Measurements from ENCODE around the gene TMEM26.
"Not testable (repeated sequence)": the region's sequence is repeated elsewhere in the genome, so short reads cannot be mapped to it uniquely, and the experiment has no call there.

Gene TMEM26

DNA sequence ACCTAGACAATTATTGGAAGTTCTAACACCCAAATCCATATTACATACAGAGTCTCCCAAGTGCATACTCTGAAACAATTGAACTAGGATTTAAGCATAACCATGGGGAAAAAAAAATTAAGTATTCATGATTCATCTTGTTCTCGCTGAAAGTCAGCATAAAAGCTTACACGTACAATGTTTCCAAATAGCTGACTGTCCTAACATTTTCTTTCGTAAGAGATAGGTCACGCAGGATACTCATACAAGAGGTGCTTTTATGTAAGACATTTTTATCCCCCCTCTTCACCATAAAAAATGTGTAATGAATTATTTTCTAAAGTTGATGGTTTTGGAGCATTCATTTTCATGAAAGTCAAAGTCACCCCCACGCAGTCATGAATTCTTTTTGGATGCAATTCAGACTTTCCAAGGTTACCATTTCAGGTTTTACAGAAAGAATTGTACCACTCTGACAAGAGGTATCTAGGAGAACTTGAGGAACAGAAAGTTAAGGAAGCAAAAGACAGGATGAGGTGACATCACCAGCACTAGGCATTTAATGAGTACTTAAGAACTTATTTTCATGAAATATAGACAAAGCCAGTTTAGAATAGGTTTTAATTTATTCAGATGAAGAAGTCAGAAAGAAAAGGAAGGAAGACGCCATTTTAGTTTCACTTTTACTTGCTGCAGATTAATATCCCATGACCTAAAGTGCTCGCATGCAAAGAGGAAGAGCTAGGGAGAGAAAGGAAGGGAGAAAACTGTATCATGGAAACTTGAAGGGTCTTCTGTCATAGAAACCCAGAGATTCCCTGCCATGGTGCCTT is 55.8 kb downstream of the TMEM26 start:
- H3K9me3 ChIP-seq (ENCODE audit: control insufficient read depth, low read length): no peaks in the 10 kb centered on the region
- H3K4me1 ChIP-seq (ENCODE audit: control insufficient read depth, insufficient read depth, low read length): peaks cover 14% of the 10 kb centered on the region
- H3K9ac ChIP-seq (ENCODE audit: low read length): peak overlapping the region; percentile 50
- H3K27me3 ChIP-seq (replicated peaks; ENCODE audit: control insufficient read depth, insufficient read depth, low read length): no peaks in the 10 kb centered on the region
- DNase-seq (ENCODE audit: low read depth): peak; percentile 33
- H3K36me3 ChIP-seq (ENCODE audit: control insufficient read depth, insufficient read depth, low read length, severe bottlenecking): no peaks in the 10 kb centered on the region
- H3K4me3 ChIP-seq (ENCODE audit: low read length): peak overlapping the region; percentile 75

- no peaks in the 10 kb centered on the region for H3K36me3 ChIP-seq (ENCODE audit: control insufficient read depth, insufficient read depth, low read length, severe bottlenecking)
- no peak overlapping the region for H3K9ac ChIP-seq (ENCODE audit: low read length)
- no peaks in the 10 kb centered on the region for H3K4me1 ChIP-seq (ENCODE audit: control insufficient read depth, insufficient read depth, low read length)
- no peak for DNase-seq (ENCODE audit: low read depth)
- no peaks in the 10 kb centered on the region for H3K27me3 ChIP-seq (replicated peaks; ENCODE audit: control insufficient read depth, insufficient read depth, low read length)
- H3K9me3 ChIP-seq (ENCODE audit: control insufficient read depth, low read length): no peaks in the 10 kb centered on the region
- H3K4me3 ChIP-seq (ENCODE audit: low read length): no peak overlapping the region
Measured at GRCh38 chr10:61391281-61391680, 61.9 kb downstream of the TMEM26 start.

- DNase-seq (ENCODE audit: low read depth): no peak
- no peak overlapping the region for H3K4me3 ChIP-seq (ENCODE audit: low read length)
- H3K4me1 ChIP-seq (ENCODE audit: control insufficient read depth, insufficient read depth, low read length): no peaks in the 10 kb centered on the region
- H3K36me3 ChIP-seq (ENCODE audit: control insufficient read depth, insufficient read depth, low read length, severe bottlenecking): no peaks in the 10 kb centered on the region
- H3K9me3 ChIP-seq (ENCODE audit: control insufficient read depth, low read length): no peaks in the 10 kb centered on the region
- no peaks in the 10 kb centered on the region for H3K27me3 ChIP-seq (replicated peaks; ENCODE audit: control insufficient read depth, insufficient read depth, low read length)
- no peak overlapping the region for H3K9ac ChIP-seq (ENCODE audit: low read length)
Measured at GRCh38 chr10:61390851-61391250, 62.3 kb downstream of the TMEM26 start.

DNA sequence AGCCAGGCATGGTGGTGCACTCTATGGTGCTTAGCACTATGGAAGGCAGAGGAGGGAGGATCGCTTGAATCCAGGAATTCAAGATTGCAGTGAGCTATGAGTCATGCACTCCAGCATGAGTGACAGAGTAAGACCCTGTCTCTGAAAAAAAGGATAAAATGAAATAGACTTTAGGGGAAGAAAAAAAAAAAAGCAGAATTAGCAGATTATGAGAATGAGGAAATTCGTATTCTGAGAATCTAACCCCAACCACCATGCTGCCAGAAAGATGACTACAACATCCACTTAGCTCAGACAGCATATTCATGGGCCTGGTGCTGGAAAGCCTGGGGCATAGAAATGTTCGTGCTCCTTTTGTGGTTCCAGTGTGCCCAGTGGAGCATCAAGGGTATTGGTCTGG is 63.3 kb downstream of the TMEM26 start:
- Histone ChIP-seq H3K36me3 (ENCODE audit: control insufficient read depth, insufficient read depth, low read length, severe bottlenecking) (no peaks in the 10 kb centered on the region), H3K4me1 (ENCODE audit: control insufficient read depth, insufficient read depth, low read length) (no peaks in the 10 kb centered on the region), H3K9ac (ENCODE audit: low read length) (no peak overlapping the region), H3K4me3 (ENCODE audit: low read length) (no peak overlapping the region), H3K9me3 (ENCODE audit: control insufficient read depth, low read length) (no peaks in the 10 kb centered on the region), H3K27me3 (replicated peaks; ENCODE audit: control insufficient read depth, insufficient read depth, low read length) (no peaks in the 10 kb centered on the region)
- no peak for DNase-seq (ENCODE audit: low read depth)

DNA sequence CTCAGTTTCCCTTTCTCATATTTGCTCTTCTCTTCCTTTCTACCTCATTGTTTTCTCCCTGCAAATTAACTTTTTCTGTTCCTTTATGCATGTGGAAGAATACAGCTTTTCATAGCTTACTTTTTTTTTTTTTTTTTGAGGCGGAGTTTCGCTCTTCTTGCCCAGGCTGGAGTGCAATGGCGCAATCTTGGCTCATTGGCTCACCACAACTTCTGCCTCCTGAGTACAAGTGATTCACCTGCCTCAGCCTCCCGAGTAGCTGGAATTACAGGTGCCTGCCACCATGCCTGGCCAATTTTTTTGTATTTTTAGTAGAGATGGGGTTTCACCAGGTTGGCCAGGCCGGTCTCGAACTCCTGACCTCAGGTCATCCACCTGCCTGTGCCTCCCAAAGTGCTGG is 64.2 kb downstream of the TMEM26 start:
- H3K36me3 ChIP-seq (ENCODE audit: control insufficient read depth, insufficient read depth, low read length, severe bottlenecking); H3K27me3 ChIP-seq (replicated peaks; ENCODE audit: control insufficient read depth, insufficient read depth, low read length); DNase-seq (ENCODE audit: low read depth); H3K9ac ChIP-seq (ENCODE audit: low read length); H3K4me3 ChIP-seq (ENCODE audit: low read length); H3K4me1 ChIP-seq (ENCODE audit: control insufficient read depth, insufficient read depth, low read length); H3K9me3 ChIP-seq (ENCODE audit: control insufficient read depth, low read length): not testable (repeated sequence)

- Histone ChIP-seq H3K9ac (ENCODE audit: low read length) (no peak overlapping the region), H3K27me3 (replicated peaks; ENCODE audit: control insufficient read depth, insufficient read depth, low read length) (no peaks in the 10 kb centered on the region), H3K4me1 (ENCODE audit: control insufficient read depth, insufficient read depth, low read length) (no peaks in the 10 kb centered on the region), H3K9me3 (ENCODE audit: control insufficient read depth, low read length) (no peaks in the 10 kb centered on the region), H3K36me3 (ENCODE audit: control insufficient read depth, insufficient read depth, low read length, severe bottlenecking) (no peaks in the 10 kb centered on the region), H3K4me3 (ENCODE audit: low read length) (no peak overlapping the region)
- DNase-seq (ENCODE audit: low read depth): no peak
Measured at GRCh38 chr10:61385231-61386001, 67.8 kb downstream of the TMEM26 start.

- DNase-seq (ENCODE audit: low read depth); H3K27me3 ChIP-seq (replicated peaks; ENCODE audit: control insufficient read depth, insufficient read depth, low read length); H3K4me1 ChIP-seq (ENCODE audit: control insufficient read depth, insufficient read depth, low read length); H3K36me3 ChIP-seq (ENCODE audit: control insufficient read depth, insufficient read depth, low read length, severe bottlenecking); H3K9me3 ChIP-seq (ENCODE audit: control insufficient read depth, low read length); H3K9ac ChIP-seq (ENCODE audit: low read length); H3K4me3 ChIP-seq (ENCODE audit: low read length): not testable (repeated sequence)
Measured at GRCh38 chr10:61381153-61381552, 72.0 kb downstream of the TMEM26 start.

GRCh38 chr10:61378865-61379264 is 74.3 kb downstream of the TMEM26 start:
- DNase-seq (ENCODE audit: low read depth): no peak
- Histone ChIP-seq H3K36me3 (ENCODE audit: control insufficient read depth, insufficient read depth, low read length, severe bottlenecking) (no peaks in the 10 kb centered on the region), H3K9me3 (ENCODE audit: control insufficient read depth, low read length) (peaks cover 16% of the 10 kb centered on the region), H3K4me3 (ENCODE audit: low read length) (no peak overlapping the region), H3K9ac (ENCODE audit: low read length) (no peak overlapping the region), H3K4me1 (ENCODE audit: control insufficient read depth, insufficient read depth, low read length) (no peaks in the 10 kb centered on the region), H3K27me3 (replicated peaks; ENCODE audit: control insufficient read depth, insufficient read depth, low read length) (no peaks in the 10 kb centered on the region)

DNA sequence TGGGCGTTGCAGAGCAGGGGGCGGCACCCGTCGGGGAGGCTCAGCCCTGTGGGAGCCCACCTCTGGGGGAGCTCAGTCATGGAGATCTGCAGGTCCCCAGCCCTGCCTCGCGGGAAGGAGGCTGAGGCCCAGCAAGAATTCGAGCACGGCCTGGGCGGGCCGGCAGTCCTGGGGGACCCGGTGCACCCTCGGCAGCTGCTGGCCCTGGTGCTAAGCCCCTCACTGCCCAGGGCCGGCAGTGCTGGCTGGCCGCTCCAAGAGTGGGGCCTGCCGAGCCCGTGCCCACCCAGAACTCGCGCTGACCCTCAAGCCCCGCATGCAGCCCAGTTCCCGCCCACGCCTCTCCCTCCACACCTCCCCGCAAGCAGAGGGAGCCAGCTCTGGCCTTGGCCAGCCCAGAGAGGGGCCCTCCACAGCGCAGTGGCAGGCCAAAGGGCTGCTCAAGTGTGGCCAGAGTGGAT is 76.2 kb downstream of the TMEM26 start:
- DNase-seq (ENCODE audit: low read depth): no peak
- Histone ChIP-seq H3K27me3 (replicated peaks; ENCODE audit: control insufficient read depth, insufficient read depth, low read length) (no peaks in the 10 kb centered on the region), H3K9me3 (ENCODE audit: control insufficient read depth, low read length) (peaks cover 16% of the 10 kb centered on the region), H3K9ac (ENCODE audit: low read length) (no peak overlapping the region), H3K4me1 (ENCODE audit: control insufficient read depth, insufficient read depth, low read length) (no peaks in the 10 kb centered on the region), H3K4me3 (ENCODE audit: low read length) (no peak overlapping the region), H3K36me3 (ENCODE audit: control insufficient read depth, insufficient read depth, low read length, severe bottlenecking) (no peaks in the 10 kb centered on the region)

GRCh38 chr10:61376377-61376776 is 76.8 kb downstream of the TMEM26 start:
- Histone ChIP-seq H3K9me3 (ENCODE audit: control insufficient read depth, low read length) (peaks cover 16% of the 10 kb centered on the region), H3K27me3 (replicated peaks; ENCODE audit: control insufficient read depth, insufficient read depth, low read length) (no peaks in the 10 kb centered on the region), H3K4me1 (ENCODE audit: control insufficient read depth, insufficient read depth, low read length) (no peaks in the 10 kb centered on the region), H3K36me3 (ENCODE audit: control insufficient read depth, insufficient read depth, low read length, severe bottlenecking) (no peaks in the 10 kb centered on the region), H3K9ac (ENCODE audit: low read length) (no peak overlapping the region), H3K4me3 (ENCODE audit: low read length) (no peak overlapping the region)
- DNase-seq (ENCODE audit: low read depth): no peak

- Histone ChIP-seq H3K4me3 (ENCODE audit: low read length) (no peak overlapping the region), H3K36me3 (ENCODE audit: control insufficient read depth, insufficient read depth, low read length, severe bottlenecking) (no peaks in the 10 kb centered on the region), H3K4me1 (ENCODE audit: control insufficient read depth, insufficient read depth, low read length) (no peaks in the 10 kb centered on the region), H3K27me3 (replicated peaks; ENCODE audit: control insufficient read depth, insufficient read depth, low read length) (no peaks in the 10 kb centered on the region), H3K9ac (ENCODE audit: low read length) (no peak overlapping the region), H3K9me3 (ENCODE audit: control insufficient read depth, low read length) (peaks cover 3% of the 10 kb centered on the region)
- DNase-seq (ENCODE audit: low read depth): no peak
Measured at GRCh38 chr10:61366365-61366764, 86.8 kb downstream of the TMEM26 start.

Measured in adipocyte (in vitro differentiated cells).